Keratinocyte (primary cell): Measurements from ENCODE around the gene C15orf61. TPM values are rescaled to one million over a fixed set of nuclear protein-coding genes. Genes with fewer than 3 reads are reported as not detected.

Experiments used
- DNase-seq: peaks from one replicate; pipeline ENCODE4 v3.0.0-alpha.2; 2011; ENCODE audit warnings: low read depth, missing footprints, low spot score
- FAIRE-seq: peaks from 2 replicates; lab custom pipeline; 2011; peaks lifted over from hg19 to GRCh38; lab: Jason Lieb, UNC
- H2AFZ ChIP-seq: 2 replicates; pipeline ENCODE4 v1.6.0; 2012; ENCODE audit warnings: low read length, control low read depth, inconsistent platforms; ENCODE audit not compliant: control insufficient read depth
- H3K27ac ChIP-seq: 2 replicates; pipeline ENCODE4 v1.5.1; 2011; ENCODE audit warnings: low read length; ENCODE audit not compliant: control insufficient read depth, insufficient read depth
- H3K27me3 ChIP-seq: 3 replicates; pipeline ENCODE4 v1.6.0; 2011; ENCODE audit warnings: low read length; ENCODE audit not compliant: control insufficient read depth, insufficient read depth; ENCODE audit errors: extremely low read depth
- H3K36me3 ChIP-seq, 2 experiments: 2 replicates in 1 of 2; 3 replicates in 1 of 2; pipeline ENCODE4 v1.5.1; 2011; ENCODE audit warnings: low read length in 2 of 2, mild to moderate bottlenecking in 1 of 2; ENCODE audit not compliant: control insufficient read depth in 2 of 2, insufficient read depth in 2 of 2; ENCODE audit errors: extremely low read depth in 1 of 2
- H3K4me1 ChIP-seq: 3 replicates; pipeline ENCODE4 v1.5.1; 2011; ENCODE audit warnings: low read length; ENCODE audit not compliant: control insufficient read depth, insufficient read depth; ENCODE audit errors: extremely low read depth
- H3K4me2 ChIP-seq: 3 replicates; pipeline ENCODE4 v1.6.0; 2011; ENCODE audit warnings: low read depth, low read length; ENCODE audit not compliant: control insufficient read depth, insufficient read depth; ENCODE audit errors: extremely low read depth
- H3K4me3 ChIP-seq, 3 experiments: fragments of 200-600 bp in 1 of 3; sonication (generic) in 1 of 3; 2 replicates in 2 of 3; 3 replicates in 1 of 3; pipeline ENCODE4 v1.5.1; 2011 to 2016; ENCODE audit warnings: low read length in 3 of 3, mild to moderate bottlenecking in 3 of 3, control low read depth in 2 of 3, inconsistent platforms in 1 of 3, low read depth in 1 of 3, mixed read lengths in 1 of 3, mixed run types in 1 of 3, moderate library complexity in 1 of 3; ENCODE audit not compliant: control insufficient read depth in 2 of 3, insufficient read depth in 2 of 3; ENCODE audit errors: extremely low read depth in 1 of 3
- H3K79me2 ChIP-seq: 2 replicates; pipeline ENCODE4 v1.6.0; 2012; ENCODE audit warnings: low read length; ENCODE audit not compliant: control insufficient read depth, insufficient read depth
- H3K9ac ChIP-seq: 3 replicates; pipeline ENCODE4 v1.6.0; 2011; ENCODE audit warnings: low read length; ENCODE audit not compliant: control insufficient read depth, insufficient read depth; ENCODE audit errors: extremely low read depth
- H3K9me1 ChIP-seq: 3 replicates; pipeline ENCODE4 v1.6.0; 2011; ENCODE audit warnings: low read length; ENCODE audit not compliant: control insufficient read depth, insufficient read depth; ENCODE audit errors: extremely low read depth
- H3K9me3 ChIP-seq: 2 replicates; pipeline ENCODE4 v1.5.1; 2012; ENCODE audit warnings: low read depth, low read length; ENCODE audit not compliant: control insufficient read depth
- H4K20me1 ChIP-seq: 3 replicates; pipeline ENCODE4 v1.6.0; 2011; ENCODE audit warnings: low read length; ENCODE audit not compliant: control insufficient read depth, insufficient read depth; ENCODE audit errors: extremely low read depth
- EZH2 ChIP-seq: IDR thresholded peaks from one replicate; pipeline ENCODE4 v1.6.1; 2012; ENCODE audit warnings: inconsistent platforms, mild to moderate bottlenecking, low read length, moderate library complexity
- dilution Hi-C: fragments of 300-500 bp; cut with MboI; formaldehyde crosslinking; loops from one replicate; pipeline ENCODE4 v1.7.0; 2020; ENCODE audit warnings: low sequenced_read_pairs; ENCODE audit not compliant: extremely low pct_ligation_motif_present
- polyA plus RNA-seq, 5 experiments: library from polyadenylated mRNA; depleted of rRNA in 3 of 5; stranded (reverse) in 3 of 5; stranded (forward) in 1 of 5; unstranded in 1 of 5; fragments of >200 nt; gene quantifications; 1 replicate in 1 of 5; 2 replicates in 3 of 5; 3 replicates in 1 of 5; pipeline versions ENCODE4 v1.2.1 to v1.2.3, GENCODE V29; 2011 to 2012; ENCODE audit warnings: missing spikeins in 2 of 5, low read depth in 1 of 5, low replicate concordance in 1 of 5
- TF ChIP-seq, protein P1 (sequence below), 3 experiments: IDR thresholded peaks in 1 of 3; conservative IDR thresholded peaks in 1 of 3; optimal IDR thresholded peaks in 1 of 3; 2 replicates in 2 of 3; 3 replicates in 1 of 3; pipeline versions ENCODE3 to v1.5.1; 2011; ENCODE audit warnings: low read length in 3 of 3, mild to moderate bottlenecking in 3 of 3, moderate library complexity in 2 of 3, control low read depth in 1 of 3, inconsistent platforms in 1 of 3; ENCODE audit not compliant: insufficient read depth in 2 of 3; ENCODE audit errors: extremely low read depth in 1 of 3

Gene C15orf61
- polyA plus RNA-seq, 1 donor (not counting 4 experiments of a cell fraction or from before 2014, with no cell fraction given): 2.6 TPM

DNA sequence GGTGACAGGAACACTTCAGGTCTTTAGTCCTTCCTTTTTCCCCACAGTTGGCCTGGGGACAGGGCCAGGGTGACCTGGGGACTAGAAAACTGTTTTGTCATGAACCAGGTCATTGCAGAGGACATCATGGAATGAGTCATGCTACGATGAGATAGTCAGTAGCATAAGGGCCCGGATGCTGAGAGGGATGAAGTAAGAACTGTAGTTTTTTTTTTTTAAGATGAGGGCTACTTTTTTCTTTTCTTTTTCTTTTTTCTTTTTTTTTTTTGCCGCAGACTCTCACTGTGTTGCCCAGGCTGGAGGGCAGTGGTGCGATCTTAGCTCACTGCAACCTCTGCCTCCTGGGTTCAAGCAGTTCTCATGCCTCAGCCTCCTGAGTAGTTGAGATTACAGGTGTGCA is 29.6 kb downstream of the C15orf61 start:
- no peak overlapping the region for H3K4me2 ChIP-seq
- H3K9me3 ChIP-seq: no peaks in the 10 kb centered on the region
- H3K79me2 ChIP-seq: no peaks in the 10 kb centered on the region
- no peak overlapping the region for H3K4me3 ChIP-seq
- H3K27ac ChIP-seq: no peak overlapping the region
- H3K27me3 ChIP-seq: no peaks in the 10 kb centered on the region
- H3K9ac ChIP-seq: no peak overlapping the region
- no peaks in the 10 kb centered on the region for H4K20me1 ChIP-seq
- peaks cover 2 to 7% of the 10 kb centered on the region in 2 experiments for H3K36me3 ChIP-seq
- no peak for FAIRE-seq
- H3K9me1 ChIP-seq: no peaks in the 10 kb centered on the region
- TF ChIP-seq, protein P1, sequence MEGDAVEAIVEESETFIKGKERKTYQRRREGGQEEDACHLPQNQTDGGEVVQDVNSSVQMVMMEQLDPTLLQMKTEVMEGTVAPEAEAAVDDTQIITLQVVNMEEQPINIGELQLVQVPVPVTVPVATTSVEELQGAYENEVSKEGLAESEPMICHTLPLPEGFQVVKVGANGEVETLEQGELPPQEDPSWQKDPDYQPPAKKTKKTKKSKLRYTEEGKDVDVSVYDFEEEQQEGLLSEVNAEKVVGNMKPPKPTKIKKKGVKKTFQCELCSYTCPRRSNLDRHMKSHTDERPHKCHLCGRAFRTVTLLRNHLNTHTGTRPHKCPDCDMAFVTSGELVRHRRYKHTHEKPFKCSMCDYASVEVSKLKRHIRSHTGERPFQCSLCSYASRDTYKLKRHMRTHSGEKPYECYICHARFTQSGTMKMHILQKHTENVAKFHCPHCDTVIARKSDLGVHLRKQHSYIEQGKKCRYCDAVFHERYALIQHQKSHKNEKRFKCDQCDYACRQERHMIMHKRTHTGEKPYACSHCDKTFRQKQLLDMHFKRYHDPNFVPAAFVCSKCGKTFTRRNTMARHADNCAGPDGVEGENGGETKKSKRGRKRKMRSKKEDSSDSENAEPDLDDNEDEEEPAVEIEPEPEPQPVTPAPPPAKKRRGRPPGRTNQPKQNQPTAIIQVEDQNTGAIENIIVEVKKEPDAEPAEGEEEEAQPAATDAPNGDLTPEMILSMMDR (optimal IDR thresholded peaks at IDR 0.05 in 1 of 3, IDR thresholded peaks at IDR 0.05 in 1 of 3, conservative IDR thresholded peaks at IDR 0.05 in 1 of 3; ENCODE audit: extremely low read depth in 1 of 3, insufficient read depth in 2 of 3, low read length in 3 of 3): no peak
- no peak for TF ChIP-seq EZH2
- dilution Hi-C loops: no loop called here
- DNase-seq: no peak
- no peak overlapping the region for H2AFZ ChIP-seq
- H3K4me1 ChIP-seq: peaks cover 3% of the 10 kb centered on the region

DNA sequence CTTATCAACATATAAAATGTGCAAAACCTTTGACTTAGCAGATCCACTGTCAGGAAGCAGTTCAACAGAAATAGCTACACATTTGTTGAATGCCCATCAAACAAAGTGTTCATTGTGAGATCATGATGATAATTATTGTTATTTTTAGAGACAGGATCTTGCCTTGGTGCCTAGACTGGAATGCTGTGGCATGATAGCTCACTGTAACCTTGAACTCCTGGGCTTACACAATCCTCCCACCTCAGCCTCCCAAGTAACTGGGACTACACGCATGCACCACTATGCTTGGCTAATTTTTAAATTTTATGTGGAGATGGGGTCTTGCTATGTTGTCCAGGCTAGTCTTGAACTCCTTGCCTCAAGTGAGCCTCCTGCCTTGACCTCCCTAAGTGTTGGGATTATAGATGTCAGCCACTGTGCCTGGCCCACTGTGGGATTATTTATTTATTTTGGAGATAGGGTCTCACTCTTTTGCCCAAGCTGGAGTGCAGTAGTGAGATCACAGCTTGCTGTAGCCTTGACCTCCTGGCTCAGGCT is 30.3 kb downstream of the C15orf61 start:
- Histone ChIP-seq H3K27me3 (no peaks in the 10 kb centered on the region), H2AFZ (no peak overlapping the region), H3K4me3 (no peak overlapping the region), H3K9me3 (no peaks in the 10 kb centered on the region), H3K79me2 (no peaks in the 10 kb centered on the region), H4K20me1 (no peaks in the 10 kb centered on the region), H3K36me3 (peaks cover under 1 to 7% of the 10 kb centered on the region in 2 experiments), H3K27ac (no peak overlapping the region), H3K9me1 (no peaks in the 10 kb centered on the region), H3K4me2 (no peak overlapping the region), H3K9ac (no peak overlapping the region), H3K4me1 (peaks cover 3% of the 10 kb centered on the region)
- TF ChIP-seq EZH2: no peak
- TF ChIP-seq, protein P1 (optimal IDR thresholded peaks at IDR 0.05 in 1 of 3, IDR thresholded peaks at IDR 0.05 in 1 of 3, conservative IDR thresholded peaks at IDR 0.05 in 1 of 3; ENCODE audit: extremely low read depth in 1 of 3, insufficient read depth in 2 of 3, low read length in 3 of 3): no peak
- FAIRE-seq: no peak
- no peak for DNase-seq
- dilution Hi-C loops: no loop called here
